ENCODE measurements around the gene IFNL1. TPM values are rescaled to one million over a fixed set of nuclear protein-coding genes. Genes with fewer than 3 reads are reported as not detected.

Gene IFNL1
- polyA plus RNA-seq, 1 donor from 2014 or later, result not detected

- H3F3A ChIP-seq (ENCODE audit: insufficient read depth, low read length, poor library complexity, severe bottlenecking), result no peaks in the 10 kb centered on the region
- peak overlapping the region; percentile 53 for H3K4me3 ChIP-seq (ENCODE audit: low read length)
- no peak overlapping the region for H3K9ac ChIP-seq (ENCODE audit: low read length)
- H3K36me3 ChIP-seq (ENCODE audit: insufficient read depth, low read length), result no peaks in the 10 kb centered on the region
- H3K9me2 ChIP-seq (ENCODE audit: insufficient read depth, low read length), result no peaks in the 10 kb centered on the region
- no peak overlapping the region for H2AFZ ChIP-seq (ENCODE audit: low read depth, low read length)
- peaks cover 29% of the 10 kb centered on the region for H3K27me3 ChIP-seq (ENCODE audit: insufficient read depth, low read depth, low read length)
- no peak overlapping the region for H3K4me2 ChIP-seq (ENCODE audit: low read length)
- no peaks in the 10 kb centered on the region for H3K79me2 ChIP-seq (replicated peaks; ENCODE audit: insufficient read depth, low read length)
- no peak overlapping the region for H3K27ac ChIP-seq (ENCODE audit: low read length)
- TF ChIP-seq EZH2 (IDR thresholded peaks at IDR 0.05; ENCODE audit: borderline replicate concordance, insufficient read depth, low read length, poor library complexity, severe bottlenecking) (no peak), RAD21 (conservative IDR thresholded peaks at IDR 0.05) (no peak), MXI1 (conservative IDR thresholded peaks at IDR 0.05; ENCODE audit: poor library complexity, severe bottlenecking) (no peak), CTCF (IDR thresholded peaks at IDR 0.05; ENCODE audit: poor library complexity, severe bottlenecking) (no peak), REST (IDR thresholded peaks at IDR 0.05; ENCODE audit: borderline replicate concordance) (no peak), TAF1 (IDR thresholded peaks at IDR 0.05; ENCODE audit: low read depth) (no peak), EP300 (conservative IDR thresholded peaks at IDR 0.05; ENCODE audit: poor library complexity, severe bottlenecking) (no peak), SMC3 (conservative IDR thresholded peaks at IDR 0.05; ENCODE audit: poor library complexity) (no peak), POLR2AphosphoS5 (IDR thresholded peaks at IDR 0.05) (no peak)
- no peaks in the 10 kb centered on the region for H3K9me3 ChIP-seq (ENCODE audit: low read length)
- H4K20me1 ChIP-seq (ENCODE audit: insufficient read depth), result no peaks in the 10 kb centered on the region
Measured at GRCh38 chr19:39310558-39311311, 14.5 kb downstream of the IFNL1 start.

- Histone ChIP-seq H4K20me1 (ENCODE audit: insufficient read depth) (no peaks in the 10 kb centered on the region), H3K9me3 (ENCODE audit: low read length) (no peaks in the 10 kb centered on the region), H3F3A (ENCODE audit: insufficient read depth, low read length, poor library complexity, severe bottlenecking) (no peaks in the 10 kb centered on the region), H3K9ac (ENCODE audit: low read length) (no peak overlapping the region), H3K27me3 (ENCODE audit: insufficient read depth, low read depth, low read length) (no peaks in the 10 kb centered on the region), H3K27ac (ENCODE audit: low read length) (no peak overlapping the region), H3K4me3 (ENCODE audit: low read length) (no peak overlapping the region), H3K79me2 (replicated peaks; ENCODE audit: insufficient read depth, low read length) (no peaks in the 10 kb centered on the region), H2AFZ (ENCODE audit: low read depth, low read length) (no peak overlapping the region), H3K9me2 (ENCODE audit: insufficient read depth, low read length) (no peaks in the 10 kb centered on the region), H3K36me3 (ENCODE audit: insufficient read depth, low read length) (no peaks in the 10 kb centered on the region), H3K4me2 (ENCODE audit: low read length) (no peak overlapping the region)
- no peak for TF ChIP-seq EP300 (conservative IDR thresholded peaks at IDR 0.05; ENCODE audit: poor library complexity, severe bottlenecking)
- no peak for TF ChIP-seq CTCF (IDR thresholded peaks at IDR 0.05; ENCODE audit: poor library complexity, severe bottlenecking)
- no peak for TF ChIP-seq EZH2 (IDR thresholded peaks at IDR 0.05; ENCODE audit: borderline replicate concordance, insufficient read depth, low read length, poor library complexity, severe bottlenecking)
- no peak for TF ChIP-seq SMC3 (conservative IDR thresholded peaks at IDR 0.05; ENCODE audit: poor library complexity)
- TF ChIP-seq REST (IDR thresholded peaks at IDR 0.05; ENCODE audit: borderline replicate concordance), result no peak
- no peak for TF ChIP-seq MXI1 (conservative IDR thresholded peaks at IDR 0.05; ENCODE audit: poor library complexity, severe bottlenecking)
- TF ChIP-seq RAD21 (conservative IDR thresholded peaks at IDR 0.05), result no peak
- TF ChIP-seq POLR2AphosphoS5 (IDR thresholded peaks at IDR 0.05), result no peak
- no peak for TF ChIP-seq TAF1 (IDR thresholded peaks at IDR 0.05; ENCODE audit: low read depth)
Measured at GRCh38 chr19:39314016-39314728, 18.0 kb downstream of the IFNL1 start.
